ENCODE data around the gene TAAR6. TPM values are rescaled to one million over a fixed set of nuclear protein-coding genes. Genes with fewer than 3 reads are reported as not detected.

Gene TAAR6
- total and polyA plus RNA-seq, 2 of the 8 experiments (the other 6 are each of a cell fraction or from before 2014, with no cell fraction given) = 0.06 TPM; not detected in 1

DNA sequence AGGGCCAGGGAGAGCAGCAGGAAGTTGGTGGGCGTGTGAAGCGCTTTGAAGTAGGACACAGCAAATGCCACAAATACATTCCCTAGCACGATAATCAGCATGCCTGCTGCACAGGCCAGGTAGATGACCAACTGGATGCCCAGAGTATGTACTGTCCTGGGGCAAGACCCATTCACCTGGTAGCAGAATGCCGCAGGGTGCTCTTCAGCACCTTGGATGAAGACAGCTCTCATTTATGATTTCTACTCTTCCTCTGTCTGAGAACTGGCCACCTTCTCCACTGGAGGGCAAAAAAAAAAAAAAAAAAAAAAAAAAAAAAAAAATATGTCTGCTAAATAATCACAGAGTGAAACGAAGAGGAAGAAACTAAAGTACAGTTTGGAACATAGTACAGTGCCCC lies 19.3 kb downstream of the TAAR6 start, which contains the start of gene TAAR5 (continued):
- TF ChIP-seq ASH2L (IDR thresholded peaks at IDR 0.05; ENCODE audit: low read length) = no peak
- TF ChIP-seq KDM1A (IDR thresholded peaks at IDR 0.05; ENCODE audit: borderline replicate concordance, low read length) = no peak
- no peak for TF ChIP-seq JUN (IDR thresholded peaks at IDR 0.05; ENCODE audit: low read depth, low read length)
- no peak for TF ChIP-seq BCL11A (IDR thresholded peaks at IDR 0.05; ENCODE audit: low read depth in 2 of 2, low read length in 2 of 2)
- TF ChIP-seq, protein P1, sequence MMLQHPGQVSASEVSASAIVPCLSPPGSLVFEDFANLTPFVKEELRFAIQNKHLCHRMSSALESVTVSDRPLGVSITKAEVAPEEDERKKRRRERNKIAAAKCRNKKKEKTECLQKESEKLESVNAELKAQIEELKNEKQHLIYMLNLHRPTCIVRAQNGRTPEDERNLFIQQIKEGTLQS (IDR thresholded peaks at IDR 0.05; ENCODE audit: insufficient read depth, low read depth, low read length) = no peak
- no peak for TF ChIP-seq SP1 (IDR thresholded peaks at IDR 0.05; ENCODE audit: low read depth, low read length)
